A673 (cell line): ENCODE results near the gene SERPINB4.

Source experiments
- EZH2 ChIP-seq: fragments of 200-600 bp; sonication (generic); IDR thresholded peaks from 2 replicates; pipeline ENCODE4 v1.6.1; 2017; ENCODE audit warnings: borderline replicate concordance, low read depth, mild to moderate bottlenecking, mixed read lengths, antibody characterized with exemption, low read length; ENCODE audit not compliant: poor library complexity, severe bottlenecking
- TF ChIP-seq, protein P1 (sequence below): fragments of 300-800, 200-600 bp; sonication (generic); conservative IDR thresholded peaks from 2 replicates; pipeline ENCODE4 v1.5.1; 2017; ENCODE audit warnings: low read depth, mild to moderate bottlenecking, antibody characterized with exemption, low read length, moderate library complexity, mixed read lengths

- TF ChIP-seq, protein P1, sequence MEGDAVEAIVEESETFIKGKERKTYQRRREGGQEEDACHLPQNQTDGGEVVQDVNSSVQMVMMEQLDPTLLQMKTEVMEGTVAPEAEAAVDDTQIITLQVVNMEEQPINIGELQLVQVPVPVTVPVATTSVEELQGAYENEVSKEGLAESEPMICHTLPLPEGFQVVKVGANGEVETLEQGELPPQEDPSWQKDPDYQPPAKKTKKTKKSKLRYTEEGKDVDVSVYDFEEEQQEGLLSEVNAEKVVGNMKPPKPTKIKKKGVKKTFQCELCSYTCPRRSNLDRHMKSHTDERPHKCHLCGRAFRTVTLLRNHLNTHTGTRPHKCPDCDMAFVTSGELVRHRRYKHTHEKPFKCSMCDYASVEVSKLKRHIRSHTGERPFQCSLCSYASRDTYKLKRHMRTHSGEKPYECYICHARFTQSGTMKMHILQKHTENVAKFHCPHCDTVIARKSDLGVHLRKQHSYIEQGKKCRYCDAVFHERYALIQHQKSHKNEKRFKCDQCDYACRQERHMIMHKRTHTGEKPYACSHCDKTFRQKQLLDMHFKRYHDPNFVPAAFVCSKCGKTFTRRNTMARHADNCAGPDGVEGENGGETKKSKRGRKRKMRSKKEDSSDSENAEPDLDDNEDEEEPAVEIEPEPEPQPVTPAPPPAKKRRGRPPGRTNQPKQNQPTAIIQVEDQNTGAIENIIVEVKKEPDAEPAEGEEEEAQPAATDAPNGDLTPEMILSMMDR, result no peak
- TF ChIP-seq EZH2, result no peak
Measured at GRCh38 chr18:63683152-63683551, 39.1 kb upstream of the SERPINB4 start.
